H1 (cell line): Measurements from ENCODE around the gene AARSD1. TPM values are rescaled to one million over a fixed set of nuclear protein-coding genes. Genes with fewer than 3 reads are reported as not detected.

Experiments used
- CTCF ChIA-PET: fragments of 300-600 bp; sonication (Branson Sonifier 250); formaldehyde crosslinking; loops from one replicate; lab custom pipeline; 2021; ENCODE audit not compliant: partially characterized antibody; lab: Charles Lee
- POLR2A ChIA-PET: fragments of 300-600 bp; sonication (Branson Sonifier 250); formaldehyde crosslinking; loops from one replicate; lab custom pipeline; 2021; ENCODE audit warnings: inconsistent platforms; ENCODE audit not compliant: partially characterized antibody; lab: Charles Lee
- DNase-seq, 2 experiments: peaks; one replicate each; pipeline versions ENCODE4 v3.0.0 to v3.0.0-alpha.2; 2010 to 2022; ENCODE audit warnings: low spot score in 2 of 2, low read depth in 1 of 2, mixed read lengths in 1 of 2
- FAIRE-seq: peaks from 2 replicates; lab custom pipeline; 2011; peaks lifted over from hg19 to GRCh38; lab: Jason Lieb, UNC
- H2AFZ ChIP-seq: 2 replicates; pipeline ENCODE4 v1.8.1; 2012; ENCODE audit warnings: low read length, inconsistent platforms
- H2AK5ac ChIP-seq: 2 replicates; pipeline ENCODE4 v1.6.1; 2013; ENCODE audit warnings: low read depth, low read length
- H2BK120ac ChIP-seq: replicated peaks from 2 replicates; pipeline ENCODE3; 2013; ENCODE audit warnings: low read depth, low read length, inconsistent platforms
- H2BK12ac ChIP-seq: 2 replicates; pipeline ENCODE4 v1.6.1; 2013; ENCODE audit warnings: low read depth, low read length
- H2BK15ac ChIP-seq: 2 replicates; pipeline ENCODE4 v1.6.1; 2013; ENCODE audit warnings: low read length
- H2BK20ac ChIP-seq: 2 replicates; pipeline ENCODE4 v1.6.1; 2013; ENCODE audit warnings: low read length
- H2BK5ac ChIP-seq: 2 replicates; pipeline ENCODE4 v1.6.1; 2013; ENCODE audit warnings: low read depth, low read length
- H3K14ac ChIP-seq: 2 replicates; pipeline ENCODE4 v1.6.1; 2013; ENCODE audit warnings: inconsistent platforms; ENCODE audit not compliant: insufficient read length
- H3K18ac ChIP-seq: 2 replicates; pipeline ENCODE4 v1.6.1; 2013; ENCODE audit warnings: low read length; ENCODE audit errors: extremely low read depth
- H3K23ac ChIP-seq: 2 replicates; pipeline ENCODE4 v1.6.1; 2013; ENCODE audit warnings: inconsistent platforms; ENCODE audit not compliant: insufficient read length
- H3K23me2 ChIP-seq: 2 replicates; pipeline ENCODE4 v1.6.1; 2013; ENCODE audit warnings: low read depth, low read length
- H3K27ac ChIP-seq: 2 replicates; pipeline ENCODE4 v1.6.1; 2011; ENCODE audit warnings: low read depth, low read length, inconsistent platforms
- H3K27me3 ChIP-seq, 4 experiments: replicated peaks in 1 of 4; 1 replicate in 1 of 4; 2 replicates in 3 of 4; pipeline versions ENCODE4 v1.6.1 to v1.8.1; 2011 to 2013; ENCODE audit warnings: low read length in 3 of 4, mild to moderate bottlenecking in 3 of 4, inconsistent platforms in 2 of 4, mixed read lengths in 2 of 4, moderate library complexity in 1 of 4; ENCODE audit not compliant: control insufficient read depth in 3 of 4, insufficient read depth in 3 of 4; ENCODE audit errors: extremely low read depth in 1 of 4
- H3K36me3 ChIP-seq, 4 experiments: 2 replicates each; pipeline versions ENCODE4 v1.6.1 to v1.8.1; 2011 to 2013; ENCODE audit warnings: mild to moderate bottlenecking in 4 of 4, low read length in 3 of 4, moderate library complexity in 2 of 4, control low read depth in 1 of 4, inconsistent platforms in 1 of 4; ENCODE audit not compliant: insufficient read depth in 4 of 4, control insufficient read depth in 2 of 4
- H3K4ac ChIP-seq: replicated peaks from 2 replicates; pipeline ENCODE3; 2013; ENCODE audit warnings: low read length, low read depth, mixed read lengths, inconsistent platforms; ENCODE audit not compliant: insufficient read length
- H3K4me1 ChIP-seq, 4 experiments: replicated peaks in 1 of 4; 1 replicate in 1 of 4; 2 replicates in 3 of 4; pipeline versions ENCODE4 v1.6.1 to v1.8.1; 2011 to 2013; ENCODE audit warnings: low read length in 3 of 4, inconsistent platforms in 2 of 4, mixed read lengths in 1 of 4; ENCODE audit not compliant: insufficient read depth in 4 of 4, control insufficient read depth in 3 of 4
- H3K4me2 ChIP-seq, 2 experiments: 2 replicates each; pipeline versions ENCODE4 v1.6.1 to v1.8.1; 2011 to 2013; ENCODE audit warnings: low read depth in 2 of 2, low read length in 2 of 2, control low read depth in 1 of 2, inconsistent platforms in 1 of 2, mild to moderate bottlenecking in 1 of 2; ENCODE audit not compliant: insufficient read depth in 1 of 2
- H3K4me3 ChIP-seq, 4 experiments: fragments of 200-600, 300-600 bp in 1 of 4; sonication (generic), shearing (Covaris generic), sonication (Bioruptor Twin) in 1 of 4; 2 replicates each; pipeline versions ENCODE4 v1.5.1 to v1.8.1; 2011 to 2016; ENCODE audit warnings: low read length in 4 of 4, low read depth in 3 of 4, control low read depth in 2 of 4, inconsistent platforms in 2 of 4, mild to moderate bottlenecking in 2 of 4, mixed read lengths in 1 of 4, moderate library complexity in 1 of 4; ENCODE audit not compliant: insufficient read depth in 2 of 4; ENCODE audit errors: extremely low read depth in 1 of 4
- H3K56ac ChIP-seq: replicated peaks from 2 replicates; pipeline ENCODE3; 2013; ENCODE audit warnings: low read depth, mild to moderate bottlenecking, mixed read lengths, low read length, inconsistent platforms; ENCODE audit not compliant: insufficient read length
- H3K79me1 ChIP-seq: 2 replicates; pipeline ENCODE4 v1.6.1; 2013; ENCODE audit warnings: low read depth, low read length, control low read depth
- H3K79me2 ChIP-seq, 2 experiments: 2 replicates each; pipeline versions ENCODE4 v1.6.1 to v1.8.1; 2012 to 2013; ENCODE audit warnings: low read length in 2 of 2, mild to moderate bottlenecking in 2 of 2, inconsistent platforms in 1 of 2; ENCODE audit not compliant: insufficient read depth in 2 of 2, control insufficient read depth in 1 of 2
- H3K9ac ChIP-seq, 4 experiments: replicated peaks in 1 of 4; 1 replicate in 1 of 4; 2 replicates in 3 of 4; pipeline versions ENCODE4 v1.6.1 to v1.8.1; 2011 to 2013; ENCODE audit warnings: low read depth in 3 of 4, low read length in 3 of 4, control low read depth in 2 of 4, mild to moderate bottlenecking in 2 of 4, moderate library complexity in 2 of 4, inconsistent platforms in 1 of 4; ENCODE audit errors: extremely low read depth in 1 of 4
- H3K9me3 ChIP-seq, 2 experiments: 2 replicates each; pipeline versions ENCODE4 v1.6.1 to v1.8.1; 2012 to 2013; ENCODE audit warnings: mild to moderate bottlenecking in 2 of 2, moderate library complexity in 2 of 2, control low read depth in 1 of 2, inconsistent platforms in 1 of 2, low read depth in 1 of 2, low read length in 1 of 2, mixed read lengths in 1 of 2; ENCODE audit not compliant: insufficient read depth in 2 of 2
- H4K20me1 ChIP-seq, 2 experiments: replicated peaks in 1 of 2; 2 replicates each; pipeline versions ENCODE3 to v1.8.1; 2011 to 2013; ENCODE audit warnings: inconsistent platforms in 2 of 2, low read length in 2 of 2, mild to moderate bottlenecking in 1 of 2; ENCODE audit not compliant: insufficient read depth in 2 of 2, control insufficient read depth in 1 of 2
- H4K5ac ChIP-seq: 2 replicates; pipeline ENCODE4 v1.6.1; 2013; ENCODE audit warnings: low read length, low read depth, mixed read lengths, inconsistent platforms; ENCODE audit not compliant: insufficient read length
- H4K8ac ChIP-seq: 2 replicates; pipeline ENCODE4 v1.8.0; 2013; ENCODE audit warnings: mild to moderate bottlenecking, moderate library complexity, low read length, inconsistent platforms; ENCODE audit not compliant: insufficient read depth; ENCODE audit errors: extremely low read depth
- H4K91ac ChIP-seq: replicated peaks from 2 replicates; pipeline ENCODE3; 2013; ENCODE audit warnings: low read length, mixed read lengths, inconsistent platforms; ENCODE audit not compliant: insufficient read length
- E2F6 ChIP-seq: IDR thresholded peaks from 2 replicates; pipeline ENCODE4 v1.6.1; 2012; ENCODE audit warnings: inconsistent platforms
- HDAC2 ChIP-seq, 2 experiments: fragments of 300-600 bp in 1 of 2; sonication (generic) in 1 of 2; IDR thresholded peaks; 2 replicates each; pipeline ENCODE4 v1.6.1; 2011 to 2012; ENCODE audit warnings: low read depth in 2 of 2, low read length in 2 of 2, mild to moderate bottlenecking in 2 of 2, moderate library complexity in 2 of 2, borderline replicate concordance in 1 of 2, inconsistent platforms in 1 of 2
- HDAC6 ChIP-seq: IDR thresholded peaks from one replicate; pipeline ENCODE4 v1.7.1; 2012; ENCODE audit warnings: low read depth, mild to moderate bottlenecking, inconsistent platforms, low read length, moderate library complexity
- JUN ChIP-seq: IDR thresholded peaks from 2 replicates; pipeline ENCODE4 v1.6.1; 2011; ENCODE audit warnings: low read depth, mild to moderate bottlenecking, improper control_type of control experiment, low read length
- NRF1 ChIP-seq: IDR thresholded peaks from 2 replicates; pipeline ENCODE4 v1.6.1; 2011; ENCODE audit warnings: mild to moderate bottlenecking, low read depth, low read length, improper control_type of control experiment
- TEAD4 ChIP-seq: IDR thresholded peaks from 2 replicates; pipeline ENCODE4 v1.6.1; 2012; ENCODE audit warnings: low read depth, low read length, inconsistent platforms, mixed read lengths
- WGBS, 2 experiments: shearing (Covaris generic) in 1 of 2; methylation state at CpG; one replicate each; pipeline versions ENCODE4 v1.1.6 to v1.1.7; 2013 to 2015; ENCODE audit warnings: low lambda C conversion rate in 2 of 2, mixed read lengths in 2 of 2, inconsistent platforms in 1 of 2, low coverage in 1 of 2, missing lambda C conversion rate in 1 of 2; ENCODE audit not compliant: insufficient replicate concordance in 2 of 2, insufficient coverage in 1 of 2, insufficient read length in 1 of 2; ENCODE audit errors: extremely low coverage in 1 of 2, missing lambda C conversion rate in 1 of 2; 5-methylcytosine and 5-hydroxymethylcytosine counted together
- long read RNA-seq, 2 experiments: library from RNA in 1 of 2; library from capped mRNA in 1 of 2; stranded (forward); transcript quantifications; one replicate each; pipeline ENCODE4 v2.0.0, GENCODE V29; 2021; ENCODE audit warnings: inconsistent platforms in 1 of 2
- polyA minus RNA-seq, 3 experiments: library from RNA; depleted of rRNA, polyadenylated mRNA; stranded (reverse); fragments of >200 nt; gene quantifications; 1 replicate in 2 of 3; 2 replicates in 1 of 3; pipeline ENCODE4 v1.2.3, GENCODE V29; 2011
- polyA plus RNA-seq, 7 experiments: library from polyadenylated mRNA; depleted of rRNA in 3 of 7; stranded (reverse) in 5 of 7; unstranded in 2 of 7; fragments of >200 nt in 5 of 7; fragments of 200-250 nt in 2 of 7; gene quantifications; 1 replicate in 5 of 7; 2 replicates in 1 of 7; 4 replicates in 1 of 7; pipeline versions ENCODE4 v1.2.1 to v1.2.3, GENCODE V29; 2011 to 2013; ENCODE audit warnings: missing spikeins in 2 of 7, mixed read lengths in 2 of 7
- total RNA-seq: library from RNA; stranded (reverse); fragmentation: NEBNext Ultra II Directional; extraction: Animal tissue kit (Norgen Biotek cat#: 25700); gene quantifications from 2 replicates; pipeline ENCODE4 v1.2.1, GENCODE V29; 2021

AARSD1 gene
- total RNA-seq (45.0 and 51.5 TPM in 2 replicates), polyA plus RNA-seq (2011; rRNA removed) (43.8 and 58.8 TPM in 2 replicates), polyA minus RNA-seq (2011; rRNA and poly(A)+ RNA removed) (36.9 and 44.3 TPM in 2 replicates)
- polyA plus RNA-seq (2011; cell fraction: cytosol; rRNA removed) = 71.8 TPM
- 62.4 TPM for polyA plus RNA-seq (2011; cell fraction: nucleus; rRNA removed)
- 70.9 to 86.4 TPM (median 83.5 TPM) in 4 replicates for polyA plus RNA-seq (2012, experiment 1 of 2)
- polyA plus RNA-seq (2012, experiment 2 of 2) = 38.6 TPM
- polyA plus RNA-seq (2013, experiment 1 of 2) = 54.6 TPM
- 49.8 TPM for polyA plus RNA-seq (2013, experiment 2 of 2)
- 15.4 TPM for polyA minus RNA-seq (2011; cell fraction: cytosol; rRNA and poly(A)+ RNA removed)
- 34.2 TPM for polyA minus RNA-seq (2011; cell fraction: nucleus; rRNA and poly(A)+ RNA removed)
- long read RNA-seq, experiment 1, partial matches to known transcripts = 8 of 16 reads
- long read RNA-seq, experiment 1, other reads (novel, unspliced or antisense) = 4 of 16 reads
- long read RNA-seq, experiment 2, transcript AARSD1-202 (12 exons, 1,322 nt) = major isoform, 74 of 117 reads
- long read RNA-seq, experiment 2, partial matches to known transcripts = 5 of 117 reads
- long read RNA-seq, experiment 2, other reads (novel, unspliced or antisense) = 35 of 117 reads

GRCh38 chr17:42964161-42964932, at the start of gene AARSD1:
TSS of gene AARSD1 (minus strand) at chr17:42964454. CDS start at chr17:42964440, 14 bp downstream.
- Histone ChIP-seq H4K8ac (peak within 1 kb of the TSS; percentile 63), H3K18ac (no peak within 1 kb of the TSS; the same call in 1 of the 2 replicates), H3K56ac (peak within 1 kb of the TSS; percentile 38), H3K4me3 (peak within 1 kb of the TSS; percentile 69 to 84 (median 74)), H3K23me2 (peaks cover 7% of the 10 kb centered on the region; the same call in 1 of the 2 replicates), H3K4ac (peak within 1 kb of the TSS; percentile 21), H4K5ac (peak within 1 kb of the TSS; percentile 55), H3K79me1 (no peaks in the 10 kb centered on the region), H3K79me2 (peaks cover 0 to 6% of the 10 kb centered on the region in 2 experiments; a peak in 2 of 4 replicates), H2AFZ (peak within 1 kb of the TSS; percentile 61), H4K91ac (peak within 1 kb of the TSS; percentile 70), H3K36me3 (peaks cover 8 to 29% (median 22%) of the 10 kb centered on the region in 4 experiments; a peak in 7 of 8 replicates), H2BK5ac (peak within 1 kb of the TSS; percentile 69; the same call in 1 of the 2 replicates), H2BK120ac (no peak within 1 kb of the TSS), H3K9me3 (no peaks in the 10 kb centered on the region), H3K23ac (no peak within 1 kb of the TSS), H3K4me1 (peaks cover 0 to 2% (median 0%) of the 10 kb centered on the region in 4 experiments; a peak in 1 of 7 replicates), H4K20me1 (peaks cover 0 to 1% of the 10 kb centered on the region in 2 experiments), H3K14ac (no peak within 1 kb of the TSS), H2AK5ac (no peak within 1 kb of the TSS), H2BK15ac (no peak within 1 kb of the TSS), H3K27ac (peak within 1 kb of the TSS; percentile 46; the same call in 1 of the 2 replicates), H2BK12ac (no peak within 1 kb of the TSS), H2BK20ac (no peak within 1 kb of the TSS), H3K9ac (peak within 1 kb of the TSS; percentile 68 to 76 (median 74)), H3K4me2 (peak within 1 kb of the TSS; percentile 74 to 83), H3K27me3 (no peaks in the 10 kb centered on the region)
- ChIA-PET POLR2A (interaction anchor here (0.6 to 2.8 kb wide), 14 partner anchors 10 to 415 kb away, joined by 3 to 27 read pairs (median 4); partner anchors contain the start of genes PSME3, PTGES3L, RPL27 and RUNDC1), CTCF (interaction anchor here (0.6 to 1.8 kb wide), 5 partner anchors 11 to 154 kb away, joined by 3 to 5 read pairs (median 3); partner anchors contain the start of gene PTGES3L)
- peak; percentile 13 for FAIRE-seq
- WGBS, 2 experiments = 8% methylated on average over 38 of the region's 43 CpGs; no CpG with 5 or more reads in 1 of the 2 experiments
- DNase-seq = peak; percentile 80 to 88
- TF ChIP-seq HDAC6 = no peak
- TF ChIP-seq HDAC2 (IDR thresholded peaks at IDR 0.05; ENCODE audit: borderline replicate concordance in 1 of 2, low read depth in 2 of 2, low read length in 2 of 2) = peak; percentile 60 to 63; a peak in 1 of 4 replicates
- TF ChIP-seq NRF1 = peak; percentile 76
- TF ChIP-seq TEAD4 = peak; percentile 64; the same call in 1 of the 2 replicates
- no peak for TF ChIP-seq JUN
- TF ChIP-seq E2F6 = peak; percentile 46; the same call in 1 of the 2 replicates
